Measurements from ENCODE around the gene B9D1. TPM values are rescaled to one million over a fixed set of nuclear protein-coding genes. Genes with fewer than 3 reads are reported as not detected.
A peak's percentile ranks its signal among the peaks of the same experiment; 100 is the strongest.

B9D1 gene
- polyA plus RNA-seq, 1 experiment, result 55.8 TPM

DNA sequence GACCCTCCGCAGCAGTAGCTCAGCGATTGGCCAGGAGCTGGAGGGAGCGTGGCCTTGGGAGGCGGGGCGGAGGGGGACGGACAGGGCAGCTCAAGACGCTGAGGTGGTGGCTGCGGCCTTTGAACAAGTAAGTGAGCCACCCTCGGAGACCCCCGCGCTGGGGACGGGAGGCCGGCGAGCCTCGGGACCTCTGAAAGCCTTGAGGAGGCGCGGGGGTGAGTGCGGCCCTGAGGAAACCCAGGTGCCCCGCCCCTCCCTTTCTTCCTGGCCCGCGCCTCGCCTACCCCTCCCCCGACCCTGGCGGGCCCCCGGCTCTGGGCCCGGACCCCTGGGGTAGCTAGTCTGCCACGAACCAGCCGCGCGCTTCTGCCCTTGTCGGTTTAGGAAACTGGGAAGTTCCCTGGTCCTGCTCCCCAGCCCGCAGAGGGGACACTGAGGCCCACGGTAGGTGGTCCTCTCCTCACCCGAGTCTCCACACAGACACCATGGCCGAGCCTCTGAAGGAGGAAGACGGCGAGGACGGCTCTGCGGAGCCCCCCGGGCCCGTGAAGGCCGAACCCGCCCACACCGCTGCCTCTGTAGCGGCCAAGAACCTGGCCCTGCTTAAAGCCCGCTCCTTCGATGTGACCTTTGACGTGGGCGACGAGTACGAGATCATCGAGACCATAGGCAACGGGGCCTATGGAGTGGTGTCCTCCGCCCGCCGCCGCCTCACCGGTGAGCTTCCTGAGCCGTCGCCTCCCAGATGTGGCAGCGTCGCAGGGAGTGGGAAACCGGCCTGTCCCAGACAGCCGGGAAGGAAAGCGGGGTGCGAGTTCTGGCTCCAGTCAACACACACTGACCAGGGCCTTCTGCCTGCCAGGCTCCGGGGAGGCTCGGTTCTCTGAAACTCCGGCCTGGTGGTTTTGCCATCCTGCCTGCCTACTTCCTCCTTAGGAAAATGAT, 16.2 kb upstream of the B9D1 start, which contains the start of gene MAPK7:
Gene MAPK7 (plus strand): TSS at position 83 of the 945 bp plus-strand sequence. CDS start 403 bp downstream, at position 486.
- TF ChIP-seq, protein P1, sequence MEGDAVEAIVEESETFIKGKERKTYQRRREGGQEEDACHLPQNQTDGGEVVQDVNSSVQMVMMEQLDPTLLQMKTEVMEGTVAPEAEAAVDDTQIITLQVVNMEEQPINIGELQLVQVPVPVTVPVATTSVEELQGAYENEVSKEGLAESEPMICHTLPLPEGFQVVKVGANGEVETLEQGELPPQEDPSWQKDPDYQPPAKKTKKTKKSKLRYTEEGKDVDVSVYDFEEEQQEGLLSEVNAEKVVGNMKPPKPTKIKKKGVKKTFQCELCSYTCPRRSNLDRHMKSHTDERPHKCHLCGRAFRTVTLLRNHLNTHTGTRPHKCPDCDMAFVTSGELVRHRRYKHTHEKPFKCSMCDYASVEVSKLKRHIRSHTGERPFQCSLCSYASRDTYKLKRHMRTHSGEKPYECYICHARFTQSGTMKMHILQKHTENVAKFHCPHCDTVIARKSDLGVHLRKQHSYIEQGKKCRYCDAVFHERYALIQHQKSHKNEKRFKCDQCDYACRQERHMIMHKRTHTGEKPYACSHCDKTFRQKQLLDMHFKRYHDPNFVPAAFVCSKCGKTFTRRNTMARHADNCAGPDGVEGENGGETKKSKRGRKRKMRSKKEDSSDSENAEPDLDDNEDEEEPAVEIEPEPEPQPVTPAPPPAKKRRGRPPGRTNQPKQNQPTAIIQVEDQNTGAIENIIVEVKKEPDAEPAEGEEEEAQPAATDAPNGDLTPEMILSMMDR (IDR thresholded peaks at IDR 0.05; ENCODE audit: insufficient read depth, low read depth, low read length), result no peak
- POLR2A ChIA-PET, result interaction anchor here (0.6 to 1.2 kb wide), 3 partner anchors 8 to 69 kb away, joined by 3 to 15 read pairs (median 5); partner anchors contain the start of gene MFAP4
- Histone ChIP-seq H3K4me3 (ENCODE audit: low read depth, low read length) (peak within 1 kb of the TSS; percentile 85), H3K36me3 (ENCODE audit: control insufficient read depth, insufficient read depth, low read length) (peaks cover 28% of the 10 kb centered on the region), H3K27me3 (ENCODE audit: control insufficient read depth, insufficient read depth, low read length) (no peaks in the 10 kb centered on the region)
- no peak for DNase-seq (ENCODE audit: low read depth)
- CTCF ChIA-PET, result interaction anchor here (0.6 to 4.0 kb wide), 7 partner anchors 13 to 388 kb away, joined by 3 to 37 read pairs (median 4); partner anchors contain the start of gene B9D1

DNA sequence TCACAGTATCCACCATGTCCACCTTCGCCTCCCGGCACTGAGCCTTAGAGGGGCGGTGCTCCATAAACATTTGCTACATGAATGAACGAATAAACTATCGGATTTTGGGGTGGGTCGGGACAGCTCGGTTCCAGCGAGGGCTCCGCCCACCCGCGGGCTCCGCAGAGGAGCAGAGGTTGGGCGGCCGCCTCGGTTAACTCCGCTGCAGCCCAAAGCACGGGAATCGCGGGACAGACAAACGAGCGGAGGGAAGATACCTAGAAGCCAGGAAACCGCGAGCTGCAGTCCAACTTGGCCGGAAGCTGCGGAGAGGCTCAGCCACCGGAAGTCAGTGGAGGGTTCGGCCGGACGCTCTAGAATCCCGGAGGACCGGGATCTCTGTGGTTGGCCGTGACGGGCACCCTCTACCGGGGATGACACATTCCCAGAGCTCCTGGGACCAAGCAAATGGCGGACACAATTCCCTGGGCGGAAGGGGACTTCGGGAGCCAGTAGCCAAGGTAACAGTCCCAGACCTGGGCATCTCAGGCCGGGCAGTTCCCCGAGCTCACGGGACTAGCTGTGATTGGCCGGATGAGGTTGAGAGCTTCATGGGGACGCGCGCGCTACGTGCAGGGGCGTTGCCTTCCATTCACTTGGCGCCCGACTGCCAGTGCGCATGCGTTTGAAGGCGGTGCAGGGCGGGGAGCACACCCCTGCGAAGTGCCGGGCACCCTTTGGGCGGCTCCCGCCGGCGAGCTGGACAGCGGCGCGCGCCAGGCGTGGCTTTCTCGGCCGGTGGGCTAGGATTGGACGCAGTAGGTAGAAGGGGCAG, 15.3 kb upstream of the B9D1 start:
- H3K27me3 ChIP-seq (ENCODE audit: control insufficient read depth, insufficient read depth, low read length), result no peaks in the 10 kb centered on the region
- TF ChIP-seq, protein P1 (IDR thresholded peaks at IDR 0.05; ENCODE audit: insufficient read depth, low read depth, low read length), result no peak
- peak; percentile 96 for DNase-seq (ENCODE audit: low read depth)
- H3K36me3 ChIP-seq (ENCODE audit: control insufficient read depth, insufficient read depth, low read length), result peaks cover 21% of the 10 kb centered on the region
- ChIA-PET POLR2A (interaction anchor here (0.5 to 1.2 kb wide), 5 partner anchors 9 to 1106 kb away, joined by 3 to 15 read pairs (median 4); partner anchors contain the start of gene MFAP4), CTCF (interaction anchor here (0.6 to 4.0 kb wide), 5 partner anchors 12 to 389 kb away, joined by 3 to 37 read pairs (median 4); partner anchors contain the start of gene B9D1)
- H3K4me3 ChIP-seq (ENCODE audit: low read depth, low read length), result peak overlapping the region; percentile 85

DNA sequence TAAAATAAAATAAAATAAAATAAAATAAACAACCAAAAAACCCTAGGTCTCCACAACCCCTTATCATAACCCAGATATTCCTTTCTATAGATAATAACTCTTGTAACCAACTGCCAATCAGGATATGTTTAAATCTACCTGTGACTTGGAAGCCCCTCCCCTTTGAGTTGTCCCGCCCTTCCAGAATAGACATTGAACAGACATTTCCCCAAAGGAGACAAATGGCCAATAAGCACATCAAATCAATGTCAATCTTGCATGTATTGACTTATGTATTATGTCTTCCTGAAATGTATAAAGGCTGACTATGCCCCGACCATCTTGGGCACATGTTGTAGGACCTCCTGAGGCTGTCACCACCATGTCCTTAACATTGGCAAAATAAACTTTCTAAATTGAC, 14.3 kb upstream of the B9D1 start:
- Histone ChIP-seq H3K27me3 (ENCODE audit: control insufficient read depth, insufficient read depth, low read length) (no peaks in the 10 kb centered on the region), H3K4me3 (ENCODE audit: low read depth, low read length) (peak overlapping the region; percentile 67), H3K36me3 (ENCODE audit: control insufficient read depth, insufficient read depth, low read length) (peaks cover 17% of the 10 kb centered on the region)
- CTCF ChIA-PET, result interaction anchor here (1.7 to 4.0 kb wide), 3 partner anchors 14 to 71 kb away, joined by 15 to 37 read pairs (median 18); partner anchors contain the start of gene B9D1
- TF ChIP-seq, protein P1 (IDR thresholded peaks at IDR 0.05; ENCODE audit: insufficient read depth, low read depth, low read length), result no peak
- DNase-seq (ENCODE audit: low read depth), result no peak
- POLR2A ChIA-PET, result no interaction called here

DNA sequence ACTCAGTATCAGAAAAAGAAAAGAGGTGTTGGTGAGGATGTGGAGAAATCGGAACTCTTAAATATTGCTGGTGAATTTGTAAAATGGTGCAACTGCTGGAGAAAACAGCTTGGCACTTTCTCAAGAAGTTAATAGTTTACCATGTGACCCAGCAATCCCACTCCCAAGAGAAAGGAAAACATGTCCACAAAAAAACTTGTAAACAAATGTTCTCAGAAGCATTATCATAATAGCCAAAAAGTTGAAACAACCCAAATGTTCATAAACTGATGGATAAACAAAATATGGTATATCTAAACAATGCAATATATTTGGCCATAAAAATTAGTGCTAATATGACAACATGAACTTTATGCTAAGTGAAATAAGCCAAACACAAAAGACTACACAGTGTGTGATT, 13.2 kb upstream of the B9D1 start:
- TF ChIP-seq, protein P1 (IDR thresholded peaks at IDR 0.05; ENCODE audit: insufficient read depth, low read depth, low read length), result no peak
- no peak overlapping the region for H3K4me3 ChIP-seq (ENCODE audit: low read depth, low read length)
- H3K27me3 ChIP-seq (ENCODE audit: control insufficient read depth, insufficient read depth, low read length), result no peaks in the 10 kb centered on the region
- no peak for DNase-seq (ENCODE audit: low read depth)
- ChIA-PET POLR2A (no interaction called here), CTCF (interaction anchor here (2.3 to 3.1 kb wide), 2 partner anchors 9 to 13 kb away, joined by 8 to 15 read pairs; partner anchors contain the start of gene B9D1)
- H3K36me3 ChIP-seq (ENCODE audit: control insufficient read depth, insufficient read depth, low read length), result peaks cover 9% of the 10 kb centered on the region
